NCI-H2227 (cell line): ENCODE measurements around the gene RAMP2.
"Not testable (repeated sequence)": the region's sequence is repeated elsewhere in the genome, so short reads cannot be mapped to it uniquely, and the experiment has no call there.

Experiments used
- DNase-seq: peaks from one replicate; lab custom pipeline; 2025; ENCODE audit not compliant: unreplicated experiment; lab: John Stamatoyannopoulos, UW

RAMP2 gene

GRCh38 chr17:42760652-42761581, at the start of gene RAMP2:
RAMP2 (plus strand) TSS chr17:42761227; CDS start chr17:42761262, 35 bp downstream.
- peak; percentile 83 for DNase-seq

GRCh38 chr17:42720996-42721583, 39.9 kb upstream of the RAMP2 start:
- DNase-seq: peak; percentile 84

DNA sequence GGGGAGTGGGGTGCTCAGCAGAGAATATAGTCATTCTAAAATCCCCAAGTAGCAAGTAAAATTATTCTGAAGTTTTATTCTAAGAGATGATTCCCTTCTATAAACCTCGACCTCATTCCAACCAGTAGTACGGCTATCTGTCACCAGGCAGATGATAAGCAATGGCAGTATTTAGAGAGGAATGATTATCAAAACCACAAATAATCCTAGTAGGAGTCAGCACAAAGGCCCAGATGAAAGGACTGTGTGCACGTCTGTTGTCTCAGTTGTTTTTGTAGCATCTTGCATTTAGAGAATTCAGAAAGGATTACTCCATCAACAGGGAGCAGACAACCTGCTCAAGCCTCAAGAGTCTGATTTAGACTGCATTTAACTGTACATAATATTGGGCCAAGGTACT, 37.4 kb upstream of the RAMP2 start:
- no peak for DNase-seq

DNA sequence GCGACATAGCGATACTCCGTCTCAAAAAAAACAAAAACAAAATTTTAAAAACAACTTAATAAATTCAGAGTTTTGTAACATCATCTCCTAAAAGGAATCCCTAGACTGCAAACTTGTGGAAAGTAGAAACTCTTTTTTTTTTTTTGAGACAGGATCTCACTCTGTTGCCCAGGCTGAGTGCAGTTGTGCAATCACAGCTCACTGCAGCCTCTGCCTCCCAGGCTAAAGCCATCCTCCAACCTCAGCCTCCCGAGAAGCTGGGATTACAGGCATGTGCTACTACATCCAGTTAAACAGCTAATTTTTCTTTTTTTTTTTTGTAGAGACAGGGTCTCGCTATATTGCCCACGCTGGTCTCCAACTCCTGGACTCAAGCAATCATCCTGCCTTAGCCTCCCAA, 35.9 kb upstream of the RAMP2 start:
- no peak for DNase-seq

DNA sequence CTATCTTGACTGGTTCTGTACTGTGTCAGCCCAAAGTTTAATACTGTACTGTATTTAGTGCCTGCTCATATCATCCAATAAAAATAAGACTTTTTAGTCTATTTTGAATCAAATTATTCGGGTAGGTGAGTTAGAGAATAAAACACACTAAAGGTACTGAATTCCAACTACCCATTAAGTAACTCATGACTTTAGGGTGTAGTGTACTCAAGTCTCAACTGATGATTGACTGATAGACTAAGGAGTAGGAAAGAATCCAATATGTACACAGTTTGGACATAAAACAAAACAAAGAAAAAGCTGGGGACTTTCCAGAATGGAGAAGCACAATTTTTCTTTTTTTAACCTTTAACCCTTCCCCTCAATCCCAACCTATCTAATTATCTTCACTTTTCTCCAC, 20.3 kb upstream of the RAMP2 start:
- DNase-seq: no peak

DNA sequence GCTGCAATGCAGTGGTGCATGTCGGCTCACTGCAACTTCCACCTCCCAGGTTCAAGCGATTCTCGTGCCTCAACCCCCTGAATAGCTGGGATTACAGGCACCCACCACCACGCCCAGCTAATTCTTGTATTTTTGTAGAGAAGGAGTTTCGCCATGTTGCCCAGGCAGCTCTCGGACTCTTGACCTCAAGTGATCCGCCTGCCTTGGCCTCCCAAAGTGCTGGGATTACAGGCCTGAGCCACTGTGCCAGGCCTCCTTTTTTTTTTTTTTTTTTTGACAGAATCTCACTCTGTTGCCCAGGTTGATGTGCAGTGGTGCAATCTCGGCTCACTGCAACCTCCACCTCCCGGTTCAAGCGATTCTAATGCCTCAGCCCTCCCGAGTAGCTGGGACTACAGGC, 18.1 kb upstream of the RAMP2 start:
- DNase-seq: not testable (repeated sequence)

DNA sequence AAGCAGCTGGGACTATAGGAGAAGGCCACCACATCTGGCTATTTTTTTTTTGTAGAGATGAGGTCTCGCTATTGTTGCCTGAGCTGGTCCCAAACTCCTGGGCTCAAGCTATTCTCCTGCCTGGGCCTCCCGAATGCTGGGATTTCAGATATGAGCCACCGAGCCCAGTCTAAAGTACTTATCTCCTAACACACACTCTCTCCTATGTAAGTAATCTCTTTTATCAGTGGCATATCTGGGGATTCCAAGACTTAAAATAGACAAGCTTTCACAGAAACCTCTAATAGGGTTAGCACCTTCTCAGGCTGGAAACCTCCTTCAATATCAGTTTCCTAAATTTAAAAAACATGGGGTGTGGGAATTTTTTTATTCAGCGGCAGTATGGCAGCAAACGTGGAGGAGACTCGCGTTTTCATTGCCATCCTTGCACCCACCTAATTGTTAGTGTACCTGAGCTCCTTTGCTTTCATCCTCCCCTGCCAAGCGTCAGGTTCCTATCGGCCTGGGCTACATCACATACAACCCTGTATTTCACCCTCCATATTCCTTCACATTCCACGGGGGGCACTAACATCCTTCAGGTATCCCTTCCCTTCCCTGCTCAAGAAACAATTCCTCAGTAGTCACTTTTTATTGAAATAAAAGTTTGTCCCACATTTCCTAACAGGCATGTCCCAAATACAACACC, 17.3 kb upstream of the RAMP2 start:
- DNase-seq: peak; percentile 35

- DNase-seq: peak; percentile 88
Measured at GRCh38 chr17:42744283-42744805, 16.7 kb upstream of the RAMP2 start.

DNA sequence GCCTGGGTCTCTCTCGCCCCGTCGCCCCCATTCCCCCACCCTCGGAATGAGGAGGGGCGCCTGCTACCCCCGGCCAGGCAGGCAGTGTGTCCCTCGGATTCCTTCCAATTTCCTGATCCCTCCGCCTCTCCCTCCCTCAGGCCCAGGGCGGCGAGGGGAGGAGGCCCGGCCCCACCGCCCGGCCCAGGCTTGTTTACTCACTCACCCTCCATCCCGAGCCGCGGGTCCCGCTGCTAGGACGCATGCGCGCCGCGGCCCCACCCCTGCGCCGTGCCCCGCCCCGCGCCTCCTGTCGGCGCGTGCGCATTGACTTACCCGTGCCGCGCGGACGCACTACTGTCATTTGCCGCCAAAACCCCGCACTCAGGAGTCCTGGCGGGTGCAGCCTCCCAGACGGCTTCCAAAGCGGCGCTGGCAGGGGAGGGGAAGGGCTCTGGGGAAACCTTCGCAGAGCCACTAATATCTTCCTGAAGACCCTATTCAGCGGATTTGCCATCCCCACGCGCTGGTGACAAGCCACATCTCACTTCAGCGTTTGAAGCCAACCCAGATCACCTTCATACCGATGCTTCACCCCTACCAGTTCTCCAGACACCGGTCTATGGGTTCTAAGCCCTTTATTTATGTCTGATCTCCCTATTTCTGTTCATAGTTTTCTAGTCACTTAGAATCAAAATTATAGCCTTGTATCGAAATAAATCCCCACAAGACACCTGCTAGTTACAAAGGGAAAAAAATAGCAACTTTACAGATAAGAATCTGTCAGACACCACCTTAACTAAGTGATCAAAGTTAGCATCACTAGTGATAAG, 16.0 kb upstream of the RAMP2 start, which contains the start of gene EZH1:
Gene EZH1 (minus strand): TSS at position 235 of the 812 bp plus-strand sequence. CDS start 16,099 bp downstream, outside the sequence.
- peak; percentile 97 for DNase-seq

DNA sequence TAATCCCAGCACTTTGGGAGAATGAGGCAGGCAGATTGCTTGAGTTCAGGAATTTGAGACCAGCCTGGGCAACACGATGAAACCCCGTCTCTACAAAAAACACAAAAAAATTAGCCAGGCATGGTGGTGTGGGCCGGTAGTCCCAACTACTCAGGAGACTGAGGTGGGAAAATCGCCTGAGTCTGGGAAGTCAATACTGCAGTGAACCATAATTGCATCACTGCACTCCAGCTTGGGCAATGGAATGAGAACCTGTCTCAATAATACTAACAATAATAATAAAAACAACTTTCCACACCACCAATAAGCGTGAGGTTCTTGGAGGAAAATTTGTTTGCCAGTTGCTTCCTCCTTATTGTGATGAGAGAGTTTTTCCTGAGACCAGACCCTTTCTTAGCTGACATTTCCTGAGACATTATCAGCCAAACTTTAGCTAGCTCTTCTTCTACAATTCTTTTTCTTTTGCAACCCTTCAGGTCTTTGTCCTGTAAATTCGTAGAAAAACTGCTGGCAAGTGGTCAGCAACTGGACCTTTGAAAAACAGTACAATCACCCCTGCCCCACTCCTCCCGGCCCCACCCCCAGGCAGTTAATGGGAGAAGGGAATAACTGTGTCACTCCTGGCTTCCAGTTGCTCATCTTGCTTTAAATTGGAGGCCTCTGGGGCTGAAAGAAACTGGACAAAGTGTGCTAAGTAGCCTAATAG, 12.7 kb upstream of the RAMP2 start:
- no peak for DNase-seq

- no peak for DNase-seq
Measured at GRCh38 chr17:42748908-42749798, 11.9 kb upstream of the RAMP2 start.

DNA sequence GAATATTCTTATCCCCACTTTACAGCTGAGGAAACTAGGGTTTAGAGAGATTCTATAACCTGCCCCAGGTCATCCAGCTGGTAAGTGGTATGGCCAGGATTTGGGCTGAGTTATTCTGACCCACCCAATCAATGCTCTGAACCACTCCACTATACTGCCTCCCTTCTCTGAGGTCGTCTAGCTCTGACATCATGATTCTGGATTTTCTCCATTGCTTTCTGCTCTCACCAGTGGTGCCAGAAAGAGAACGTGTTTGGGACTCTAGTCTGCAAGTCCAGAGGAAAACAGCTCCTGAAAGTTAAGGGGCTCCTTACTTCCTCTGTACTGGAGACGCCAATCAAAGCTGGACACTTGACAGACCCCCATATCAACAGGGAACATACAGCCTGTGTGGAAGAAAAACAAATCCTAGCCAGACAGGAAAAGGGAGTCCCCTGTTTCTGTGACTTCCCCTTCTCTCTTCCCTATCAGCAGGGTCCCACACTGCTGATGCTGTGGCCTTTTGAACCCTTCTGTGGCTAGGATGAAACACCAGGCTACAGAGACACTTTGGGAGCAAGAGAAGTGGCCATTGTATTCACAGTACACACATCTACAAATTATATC, 10.2 kb upstream of the RAMP2 start:
- DNase-seq: no peak

DNA sequence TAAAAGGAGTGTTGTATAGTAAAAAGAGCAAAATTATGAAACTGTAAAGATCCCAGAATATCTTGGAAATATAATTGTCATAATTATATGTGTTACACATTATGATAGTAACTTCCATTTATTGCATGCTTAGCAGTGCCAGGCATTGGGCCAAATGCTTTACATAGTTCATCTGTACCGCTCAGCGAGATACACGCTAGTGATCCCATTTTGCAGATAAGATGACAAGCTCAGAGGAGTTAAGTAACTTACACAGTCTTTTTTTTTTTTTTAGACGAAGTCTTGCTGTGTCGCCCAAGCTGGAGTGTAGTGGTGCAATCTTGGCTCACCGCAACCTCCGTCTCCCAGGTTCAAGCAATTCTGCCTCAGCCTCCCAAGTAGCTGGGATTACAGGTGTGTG, 9.4 kb upstream of the RAMP2 start:
- no peak for DNase-seq

GRCh38 chr17:42754782-42755181, 6.2 kb upstream of the RAMP2 start:
- DNase-seq: no peak

DNA sequence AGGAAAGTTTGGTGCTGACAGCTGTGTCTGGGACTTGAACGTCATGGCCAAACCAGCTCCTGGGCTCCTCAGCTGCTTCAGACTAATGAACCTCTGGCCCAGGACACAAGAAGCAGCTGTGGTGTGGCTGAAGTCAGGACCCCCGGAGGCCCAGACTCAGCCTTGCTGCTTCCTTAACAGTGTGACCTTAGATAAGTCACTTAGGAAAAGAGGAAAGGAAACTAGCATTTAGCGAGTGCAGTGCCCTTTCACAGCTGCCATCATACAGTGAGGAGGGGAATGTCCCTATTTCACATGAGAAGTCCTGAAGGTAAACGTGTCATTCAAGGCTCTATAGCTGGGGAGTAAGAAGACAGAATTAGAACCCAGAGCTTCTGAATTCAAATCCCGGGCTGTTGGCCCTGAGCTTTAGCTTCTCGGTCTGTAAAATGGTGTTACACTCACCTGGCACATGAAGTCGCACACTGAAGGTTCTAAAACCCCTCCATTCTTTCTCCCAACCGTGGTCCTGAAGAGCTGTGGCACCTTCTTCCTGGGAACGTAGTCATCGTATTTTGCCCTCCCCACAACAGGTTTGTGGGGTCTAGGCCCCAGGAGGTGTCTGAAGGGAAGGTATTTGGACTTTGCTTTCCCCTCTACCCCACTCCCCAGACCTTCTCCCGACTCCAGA, 910 bp upstream of the RAMP2 start:
- no peak for DNase-seq

GRCh38 chr17:42761638-42762037, 611 bp downstream of the RAMP2 start:
- no peak for DNase-seq

- no peak for DNase-seq
Measured at GRCh38 chr17:42766124-42766523, 5.1 kb downstream of the RAMP2 start.

DNA sequence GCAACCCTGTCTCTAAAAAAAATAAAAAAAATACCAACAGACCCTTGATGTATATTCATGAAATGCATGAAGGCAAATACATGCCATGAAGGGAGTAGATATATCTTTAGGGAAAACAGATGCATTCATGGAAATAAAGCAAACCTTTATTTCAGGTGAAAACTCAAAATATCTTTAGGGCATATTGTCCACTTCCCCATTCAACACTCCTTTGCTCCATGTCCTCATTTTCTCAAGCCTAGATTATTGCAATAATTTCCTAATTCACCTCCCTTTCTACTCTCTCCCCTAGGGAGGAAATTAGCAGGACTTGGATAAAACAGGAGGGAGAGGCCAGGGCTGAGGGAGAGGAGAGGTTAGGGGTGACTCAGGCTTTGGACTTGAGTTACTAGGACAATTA, 6.5 kb downstream of the RAMP2 start:
- no peak for DNase-seq
